Measurements from ENCODE around the gene ADAMTSL5.

Gene ADAMTSL5

GRCh38 chr19:1534972-1535371 lies 22.2 kb upstream of the ADAMTSL5 start:
- H3K9me2 ChIP-seq (replicated peaks; ENCODE audit: low read depth, low read length): no peaks in the 10 kb centered on the region
- H3K4me1 ChIP-seq (ENCODE audit: insufficient read depth, low read length, poor library complexity, severe bottlenecking): no peaks in the 10 kb centered on the region
- H3K79me2 ChIP-seq (ENCODE audit: insufficient read depth, low read length): no peaks in the 10 kb centered on the region
- TF ChIP-seq EZH2phosphoT487 (IDR thresholded peaks at IDR 0.05; ENCODE audit: borderline replicate concordance): no peak
- TF ChIP-seq CTCF (conservative IDR thresholded peaks at IDR 0.05; ENCODE audit: low read length): no peak
- H2AFZ ChIP-seq (ENCODE audit: low read length): no peak overlapping the region
- H3K9me3 ChIP-seq (ENCODE audit: insufficient read depth, low read depth, low read length): no peaks in the 10 kb centered on the region
- no peaks in the 10 kb centered on the region for H3F3A ChIP-seq (ENCODE audit: low read depth)
- no peaks in the 10 kb centered on the region for H3K36me3 ChIP-seq (ENCODE audit: insufficient read depth, low read length)
- no peak overlapping the region for H3K4me3 ChIP-seq (ENCODE audit: low read length, poor library complexity, severe bottlenecking)
- H3K4me2 ChIP-seq (ENCODE audit: low read depth, low read length, poor library complexity, severe bottlenecking): no peak overlapping the region
- no peak overlapping the region for H3K9ac ChIP-seq (ENCODE audit: low read depth, low read length, poor library complexity, severe bottlenecking)
- no peaks in the 10 kb centered on the region for H4K20me1 ChIP-seq (ENCODE audit: insufficient read depth, low read length, poor library complexity, severe bottlenecking)
- no peaks in the 10 kb centered on the region for H3K27me3 ChIP-seq (ENCODE audit: insufficient read depth, low read length, poor library complexity, severe bottlenecking)

GRCh38 chr19:1533510-1534150 lies 20.8 kb upstream of the ADAMTSL5 start:
- no peaks in the 10 kb centered on the region for H3F3A ChIP-seq (ENCODE audit: low read depth)
- no peaks in the 10 kb centered on the region for H3K9me2 ChIP-seq (replicated peaks; ENCODE audit: low read depth, low read length)
- no peak overlapping the region for H2AFZ ChIP-seq (ENCODE audit: low read length)
- no peaks in the 10 kb centered on the region for H4K20me1 ChIP-seq (ENCODE audit: insufficient read depth, low read length, poor library complexity, severe bottlenecking)
- H3K27me3 ChIP-seq (ENCODE audit: insufficient read depth, low read length, poor library complexity, severe bottlenecking): no peaks in the 10 kb centered on the region
- H3K9me3 ChIP-seq (ENCODE audit: insufficient read depth, low read depth, low read length): no peaks in the 10 kb centered on the region
- no peaks in the 10 kb centered on the region for H3K4me1 ChIP-seq (ENCODE audit: insufficient read depth, low read length, poor library complexity, severe bottlenecking)
- no peak overlapping the region for H3K9ac ChIP-seq (ENCODE audit: low read depth, low read length, poor library complexity, severe bottlenecking)
- no peaks in the 10 kb centered on the region for H3K36me3 ChIP-seq (ENCODE audit: insufficient read depth, low read length)
- TF ChIP-seq EZH2phosphoT487 (IDR thresholded peaks at IDR 0.05; ENCODE audit: borderline replicate concordance) (no peak), CTCF (conservative IDR thresholded peaks at IDR 0.05; ENCODE audit: low read length) (no peak)
- no peak overlapping the region for H3K4me3 ChIP-seq (ENCODE audit: low read length, poor library complexity, severe bottlenecking)
- H3K4me2 ChIP-seq (ENCODE audit: low read depth, low read length, poor library complexity, severe bottlenecking): no peak overlapping the region
- no peaks in the 10 kb centered on the region for H3K79me2 ChIP-seq (ENCODE audit: insufficient read depth, low read length)

- Histone ChIP-seq H3K9me3 (ENCODE audit: insufficient read depth, low read depth, low read length) (no peaks in the 10 kb centered on the region), H3K79me2 (ENCODE audit: insufficient read depth, low read length) (no peaks in the 10 kb centered on the region), H3K27me3 (ENCODE audit: insufficient read depth, low read length, poor library complexity, severe bottlenecking) (no peaks in the 10 kb centered on the region), H3K9me2 (replicated peaks; ENCODE audit: low read depth, low read length) (no peaks in the 10 kb centered on the region), H3K36me3 (ENCODE audit: insufficient read depth, low read length) (no peaks in the 10 kb centered on the region), H3K9ac (ENCODE audit: low read depth, low read length, poor library complexity, severe bottlenecking) (no peak overlapping the region), H3K4me1 (ENCODE audit: insufficient read depth, low read length, poor library complexity, severe bottlenecking) (no peaks in the 10 kb centered on the region), H4K20me1 (ENCODE audit: insufficient read depth, low read length, poor library complexity, severe bottlenecking) (no peaks in the 10 kb centered on the region), H3K4me3 (ENCODE audit: low read length, poor library complexity, severe bottlenecking) (no peak overlapping the region), H3F3A (ENCODE audit: low read depth) (no peaks in the 10 kb centered on the region), H3K4me2 (ENCODE audit: low read depth, low read length, poor library complexity, severe bottlenecking) (no peak overlapping the region), H2AFZ (ENCODE audit: low read length) (no peak overlapping the region)
- TF ChIP-seq EZH2phosphoT487 (IDR thresholded peaks at IDR 0.05; ENCODE audit: borderline replicate concordance) (no peak), CTCF (conservative IDR thresholded peaks at IDR 0.05; ENCODE audit: low read length) (no peak)
Measured at GRCh38 chr19:1532003-1532402, 19.2 kb upstream of the ADAMTSL5 start.
